Measurements from ENCODE around the gene ZSWIM3.

Gene ZSWIM3

DNA sequence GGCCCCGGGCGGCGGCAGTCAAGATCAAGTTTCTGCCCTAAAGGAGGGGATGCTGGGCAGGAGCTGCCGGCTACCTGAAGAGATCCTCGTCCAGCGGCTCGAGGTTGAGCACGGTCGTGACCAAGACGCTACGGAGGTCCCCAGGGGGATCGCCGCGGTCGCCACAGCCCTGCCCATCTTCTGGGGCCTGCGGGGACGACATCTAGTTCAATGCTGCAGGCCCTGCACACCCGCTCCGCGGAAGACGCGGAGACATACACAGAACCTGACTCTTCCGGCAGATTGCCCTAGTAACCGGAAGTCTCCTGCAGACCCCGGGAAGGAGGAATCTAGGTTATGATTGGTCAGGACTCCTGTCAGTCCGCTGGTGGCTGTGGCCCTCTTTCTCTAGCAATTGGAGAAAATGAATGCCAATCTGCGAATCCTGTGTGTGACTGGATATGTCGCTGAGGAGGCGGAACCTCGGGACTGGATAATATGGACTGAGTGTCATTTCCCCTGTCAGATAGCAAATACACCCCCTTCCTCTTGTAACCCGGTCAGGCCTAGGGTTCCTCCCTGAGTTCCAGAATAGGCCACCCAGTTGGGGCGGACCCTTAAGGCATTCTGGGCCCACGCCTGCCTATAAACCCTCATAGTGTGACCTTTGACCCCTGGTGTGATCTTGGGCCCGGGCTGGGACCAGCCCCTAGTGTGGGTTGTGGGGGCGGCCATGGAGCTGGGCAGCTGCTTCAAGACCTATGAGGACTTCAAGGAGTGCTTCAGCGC is at the start of gene ZSWIM3, which contains the start of gene ACOT8:
ZSWIM3 (plus strand) TSS at position 501 of the 768 bp plus-strand sequence; CDS start at position 713, 212 bp downstream.
ACOT8 (minus strand) TSS at position 279 of the 768 bp plus-strand sequence; CDS start at position 202, 77 bp downstream.
- peaks cover 4% of the 10 kb centered on the region for H3K36me3 Mint-ChIP-seq
- peaks cover 52% of the 10 kb centered on the region for H3K4me1 Mint-ChIP-seq
- H3K4me3 Mint-ChIP-seq: peak within 1 kb of the TSS; percentile 93
- no peaks in the 10 kb centered on the region for H3K27me3 Mint-ChIP-seq
- H3K9me3 Mint-ChIP-seq: no peaks in the 10 kb centered on the region
- peak within 1 kb of the TSS; percentile 93 for H3K27ac Mint-ChIP-seq

DNA sequence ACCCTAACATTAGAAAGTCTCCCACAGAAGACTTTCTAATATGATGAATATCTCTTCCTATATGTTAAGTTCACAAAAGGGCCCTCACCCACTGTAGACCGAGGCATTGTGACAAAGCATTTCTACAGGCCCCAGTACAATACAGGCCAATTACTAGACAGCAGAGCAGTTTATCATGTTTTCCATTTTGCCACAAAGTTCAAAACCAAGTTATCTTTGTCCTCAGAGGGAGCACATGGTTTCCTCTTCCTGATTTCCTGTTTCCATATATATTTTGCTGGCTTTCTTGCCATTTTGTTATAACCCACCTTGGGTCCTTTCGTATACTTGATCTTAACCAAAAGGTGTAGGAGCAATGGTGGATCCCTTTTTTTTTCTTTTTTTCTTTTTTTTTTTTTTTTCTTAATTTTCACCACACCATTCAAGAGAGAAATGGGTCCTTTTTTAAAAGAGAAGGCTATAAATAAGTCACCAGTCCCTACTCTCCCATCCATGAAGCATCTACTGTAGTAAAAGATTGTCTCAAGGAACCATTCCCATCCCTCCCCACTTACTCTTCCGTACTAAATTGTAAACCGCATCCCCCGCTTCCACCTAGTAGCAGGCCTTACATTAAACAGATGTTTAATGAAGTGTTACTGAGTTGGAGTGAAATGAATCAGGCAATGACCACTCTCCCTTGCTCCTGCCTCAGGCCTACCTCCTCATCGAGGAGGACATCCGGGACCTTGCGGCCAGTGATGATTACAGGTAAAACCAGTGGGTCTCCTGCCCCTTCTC is 47.0 kb upstream of the ZSWIM3 start:
- Mint-ChIP-seq H3K27ac (peak overlapping the region; percentile 71), H3K36me3 (peaks cover 13% of the 10 kb centered on the region), H3K4me1 (peaks cover 13% of the 10 kb centered on the region), H3K4me3 (no peak overlapping the region), H3K27me3 (no peaks in the 10 kb centered on the region), H3K9me3 (no peaks in the 10 kb centered on the region)

DNA sequence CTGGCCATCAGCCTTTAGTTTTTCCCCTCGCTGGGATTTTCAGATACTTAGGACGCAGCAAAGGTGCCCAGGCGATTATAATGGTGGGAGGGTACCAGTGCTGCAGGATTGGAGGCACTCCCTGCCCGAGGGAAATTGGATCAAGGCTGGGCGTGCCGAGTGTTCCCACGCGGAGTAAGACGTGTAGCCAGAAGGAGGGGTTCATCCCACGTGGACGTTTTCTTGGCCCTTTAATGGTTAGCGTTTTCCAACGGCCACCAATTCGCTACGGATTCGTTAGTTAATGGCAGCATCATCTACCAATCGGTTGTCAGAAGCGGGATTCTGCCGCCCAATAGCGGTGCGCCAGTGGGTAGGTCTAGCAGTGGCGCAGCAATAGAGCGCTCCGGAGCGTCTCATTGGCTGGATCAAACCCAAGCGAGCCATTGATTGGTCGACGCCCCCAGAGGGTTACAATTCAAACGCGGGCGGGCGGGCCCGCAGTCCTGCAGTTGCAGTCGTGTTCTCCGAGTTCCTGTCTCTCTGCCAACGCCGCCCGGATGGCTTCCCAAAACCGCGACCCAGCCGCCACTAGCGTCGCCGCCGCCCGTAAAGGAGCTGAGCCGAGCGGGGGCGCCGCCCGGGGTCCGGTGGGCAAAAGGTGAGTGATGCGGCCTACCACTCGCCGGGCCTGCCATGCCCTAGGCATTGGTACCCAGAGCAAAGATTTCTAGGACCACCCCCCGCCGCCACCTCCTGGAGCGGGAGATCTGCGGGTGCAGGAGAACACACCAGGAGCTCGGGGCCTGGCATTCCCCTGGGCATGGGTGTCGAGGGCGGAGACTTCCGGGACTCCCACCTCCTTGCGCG is 45.0 kb upstream of the ZSWIM3 start, which contains the start of gene UBE2C:
UBE2C (plus strand) TSS at position 488 of the 849 bp plus-strand sequence; CDS start at position 540, 52 bp downstream.
- H3K4me3 Mint-ChIP-seq: peak within 1 kb of the TSS; percentile 83
- H3K4me1 Mint-ChIP-seq: peaks cover 13% of the 10 kb centered on the region
- H3K27ac Mint-ChIP-seq: peak within 1 kb of the TSS; percentile 68
- no peaks in the 10 kb centered on the region for H3K9me3 Mint-ChIP-seq
- peaks cover 13% of the 10 kb centered on the region for H3K36me3 Mint-ChIP-seq
- H3K27me3 Mint-ChIP-seq: no peaks in the 10 kb centered on the region

DNA sequence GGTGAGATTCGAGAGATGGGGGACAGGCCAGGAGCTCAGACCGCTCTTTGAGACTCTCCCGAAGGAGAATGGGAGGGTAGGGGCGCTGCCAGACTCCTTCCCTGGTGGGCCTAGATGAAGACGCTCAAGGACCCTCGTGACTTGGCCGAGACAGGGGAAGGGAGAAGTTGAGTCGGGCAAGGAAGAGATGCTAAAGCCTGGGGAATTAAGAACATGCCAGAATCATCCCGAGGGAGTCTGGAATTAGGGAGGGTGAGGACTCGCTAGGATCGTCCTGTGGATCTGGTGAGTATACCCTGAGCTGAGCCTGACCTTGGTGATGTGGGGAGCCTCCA is 44.4 kb upstream of the ZSWIM3 start:
- Mint-ChIP-seq H3K36me3 (peaks cover 13% of the 10 kb centered on the region), H3K4me1 (peaks cover 13% of the 10 kb centered on the region), H3K4me3 (peak overlapping the region; percentile 83), H3K9me3 (no peaks in the 10 kb centered on the region), H3K27ac (peak overlapping the region; percentile 30), H3K27me3 (no peaks in the 10 kb centered on the region)

DNA sequence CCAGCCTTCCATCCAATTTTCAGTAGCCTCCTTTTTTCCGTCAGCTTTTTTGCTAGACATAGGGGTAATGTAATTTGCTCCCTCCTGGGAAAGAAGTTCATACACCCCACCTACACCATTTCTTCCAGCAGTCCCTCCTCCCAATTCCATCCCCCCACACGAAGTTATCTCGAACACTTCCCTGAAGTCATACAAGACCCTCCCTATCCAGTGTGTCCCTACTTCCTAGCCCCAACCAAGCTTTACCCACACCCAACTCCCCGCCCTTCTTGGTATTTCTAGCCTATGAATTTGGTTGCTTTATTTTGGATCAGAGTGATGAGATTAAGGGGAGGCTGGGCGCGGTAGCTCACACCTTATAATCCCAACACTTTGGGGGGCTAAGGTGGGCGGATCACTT is 43.9 kb upstream of the ZSWIM3 start:
- peak overlapping the region; percentile 83 for H3K4me3 Mint-ChIP-seq
- H3K27ac Mint-ChIP-seq: no peak overlapping the region
- no peaks in the 10 kb centered on the region for H3K27me3 Mint-ChIP-seq
- peaks cover 13% of the 10 kb centered on the region for H3K4me1 Mint-ChIP-seq
- H3K9me3 Mint-ChIP-seq: no peaks in the 10 kb centered on the region
- H3K36me3 Mint-ChIP-seq: peaks cover 13% of the 10 kb centered on the region

DNA sequence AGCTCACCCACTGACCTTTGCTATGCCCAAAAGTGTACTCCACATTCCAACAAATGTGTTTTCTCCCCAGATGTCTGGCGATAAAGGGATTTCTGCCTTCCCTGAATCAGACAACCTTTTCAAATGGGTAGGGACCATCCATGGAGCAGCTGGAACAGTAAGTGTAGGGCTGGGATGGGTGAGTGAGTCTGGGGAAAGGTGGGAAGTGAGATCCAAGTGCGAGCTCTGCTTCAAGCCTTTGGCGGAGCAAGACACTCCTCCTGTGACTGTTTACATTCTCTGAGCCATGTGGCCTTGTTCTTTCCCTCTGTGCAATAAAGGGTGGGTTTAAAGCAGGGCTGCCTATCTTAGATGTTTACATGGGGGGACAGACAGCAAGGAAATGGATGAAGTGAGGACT is 43.1 kb upstream of the ZSWIM3 start:
- H3K27me3 Mint-ChIP-seq: no peaks in the 10 kb centered on the region
- H3K9me3 Mint-ChIP-seq: no peaks in the 10 kb centered on the region
- H3K4me1 Mint-ChIP-seq: peaks cover 13% of the 10 kb centered on the region
- peaks cover 11% of the 10 kb centered on the region for H3K36me3 Mint-ChIP-seq
- H3K4me3 Mint-ChIP-seq: no peak overlapping the region
- H3K27ac Mint-ChIP-seq: no peak overlapping the region

DNA sequence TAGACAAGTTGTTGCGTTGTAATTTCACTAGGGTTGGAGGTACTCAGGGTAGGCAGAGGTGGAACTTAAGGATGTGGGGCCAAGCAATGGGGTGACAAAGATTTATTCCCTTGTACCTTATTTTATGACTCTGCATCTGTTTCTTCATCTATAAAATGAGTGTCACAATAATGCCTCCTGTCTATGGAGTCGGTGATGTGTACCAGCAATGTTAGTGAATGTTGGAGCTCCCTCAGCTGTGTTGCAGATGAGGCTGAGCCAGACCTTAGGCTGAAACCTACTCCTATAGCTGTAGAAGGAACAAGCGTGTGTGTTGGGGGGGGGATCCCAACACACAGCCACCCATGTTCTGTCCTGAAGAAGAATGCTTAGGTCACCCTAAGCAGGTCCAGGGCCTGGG is 40.5 kb upstream of the ZSWIM3 start:
- Mint-ChIP-seq H3K36me3 (no peaks in the 10 kb centered on the region), H3K27ac (no peak overlapping the region), H3K9me3 (no peaks in the 10 kb centered on the region), H3K4me1 (peaks cover 12% of the 10 kb centered on the region), H3K4me3 (no peak overlapping the region), H3K27me3 (peaks cover 2% of the 10 kb centered on the region)

DNA sequence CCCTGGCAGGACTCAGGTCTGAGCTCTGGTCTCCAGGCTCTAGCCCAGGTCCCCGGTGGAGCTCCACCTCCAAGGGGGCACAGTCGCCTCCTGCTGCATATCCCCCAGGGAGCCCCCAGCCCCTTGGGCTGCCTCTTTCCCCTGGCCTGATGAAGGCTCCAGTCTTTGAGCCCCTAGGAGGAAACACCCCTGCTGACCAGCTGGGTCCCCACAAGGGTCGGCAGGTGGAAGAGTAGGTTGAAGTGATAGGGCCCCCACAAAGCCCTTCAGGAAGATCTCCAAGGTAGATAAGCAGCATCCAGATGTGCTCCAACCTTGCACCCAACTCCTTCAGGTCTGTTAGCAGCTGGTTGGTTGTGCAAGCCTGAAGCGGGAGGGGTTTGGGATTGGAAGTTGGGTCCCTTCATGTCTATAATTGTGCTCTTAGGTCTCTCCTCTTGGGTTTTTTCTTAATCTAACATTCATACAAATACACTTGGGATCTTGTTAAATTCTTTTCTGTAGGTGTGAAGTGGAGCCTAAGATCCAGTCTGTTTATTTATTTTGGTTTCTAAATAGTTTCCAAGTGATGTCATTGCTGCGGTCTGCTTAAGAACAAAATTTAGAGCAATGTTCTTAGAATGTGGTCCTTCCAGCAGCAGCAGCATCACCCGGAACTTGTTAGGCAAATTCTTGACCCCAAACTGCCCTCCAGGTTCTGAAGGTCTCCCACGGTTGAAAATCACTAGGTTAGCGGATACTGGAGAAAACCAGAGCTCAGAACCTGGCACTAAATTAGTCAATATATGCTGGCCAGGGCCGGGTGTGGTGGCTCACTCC is 39.8 kb upstream of the ZSWIM3 start:
- Mint-ChIP-seq H3K4me1 (peaks cover 9% of the 10 kb centered on the region), H3K4me3 (no peak overlapping the region), H3K27me3 (peaks cover 5% of the 10 kb centered on the region), H3K9me3 (no peaks in the 10 kb centered on the region), H3K27ac (no peak overlapping the region), H3K36me3 (no peaks in the 10 kb centered on the region)

DNA sequence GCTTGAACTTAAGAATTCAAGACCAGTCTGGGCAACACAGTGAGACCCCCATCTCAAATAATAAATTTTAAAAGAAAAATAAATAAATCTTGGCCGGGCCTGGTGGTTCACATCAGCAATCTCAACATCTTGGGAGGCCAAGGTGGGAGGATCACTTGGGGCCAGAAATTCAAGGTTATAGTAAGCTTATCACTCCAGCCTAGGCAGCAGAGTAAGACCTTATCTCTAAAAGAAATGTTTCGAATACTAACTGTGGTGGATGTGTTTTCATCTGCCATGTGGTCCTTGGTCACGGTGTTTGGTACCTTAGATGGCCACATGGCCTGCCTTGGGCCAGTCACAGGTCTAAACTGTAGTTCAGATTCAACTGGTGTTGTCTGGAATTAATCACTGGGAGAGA is 39.2 kb upstream of the ZSWIM3 start:
- H3K9me3 Mint-ChIP-seq: no peaks in the 10 kb centered on the region
- H3K27ac Mint-ChIP-seq: no peak overlapping the region
- H3K27me3 Mint-ChIP-seq: peaks cover 7% of the 10 kb centered on the region
- H3K4me3 Mint-ChIP-seq: no peak overlapping the region
- H3K4me1 Mint-ChIP-seq: peaks cover 5% of the 10 kb centered on the region
- no peaks in the 10 kb centered on the region for H3K36me3 Mint-ChIP-seq

DNA sequence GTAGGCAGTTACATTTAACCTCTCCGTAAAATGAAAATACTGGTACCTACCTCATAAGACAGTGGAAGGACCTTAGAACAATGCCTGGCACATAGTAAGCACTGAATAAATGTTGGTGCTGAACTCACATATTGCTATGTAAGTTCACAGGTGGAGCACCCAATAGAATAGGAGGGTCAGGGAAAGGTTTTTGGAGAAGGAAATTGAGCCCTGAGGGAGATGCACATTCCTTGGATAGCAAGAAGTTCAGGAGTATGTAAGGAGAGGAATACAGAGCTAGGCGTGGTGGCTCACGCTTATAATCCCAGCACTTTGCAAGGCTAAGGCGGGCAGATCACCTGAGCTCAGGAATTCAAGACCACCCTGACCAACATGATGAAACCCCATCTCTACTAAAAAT is 37.9 kb upstream of the ZSWIM3 start:
- no peak overlapping the region for H3K4me3 Mint-ChIP-seq
- H3K4me1 Mint-ChIP-seq: peaks cover 14% of the 10 kb centered on the region
- no peaks in the 10 kb centered on the region for H3K9me3 Mint-ChIP-seq
- H3K27me3 Mint-ChIP-seq: peaks cover 15% of the 10 kb centered on the region
- no peaks in the 10 kb centered on the region for H3K36me3 Mint-ChIP-seq
- H3K27ac Mint-ChIP-seq: no peak overlapping the region

DNA sequence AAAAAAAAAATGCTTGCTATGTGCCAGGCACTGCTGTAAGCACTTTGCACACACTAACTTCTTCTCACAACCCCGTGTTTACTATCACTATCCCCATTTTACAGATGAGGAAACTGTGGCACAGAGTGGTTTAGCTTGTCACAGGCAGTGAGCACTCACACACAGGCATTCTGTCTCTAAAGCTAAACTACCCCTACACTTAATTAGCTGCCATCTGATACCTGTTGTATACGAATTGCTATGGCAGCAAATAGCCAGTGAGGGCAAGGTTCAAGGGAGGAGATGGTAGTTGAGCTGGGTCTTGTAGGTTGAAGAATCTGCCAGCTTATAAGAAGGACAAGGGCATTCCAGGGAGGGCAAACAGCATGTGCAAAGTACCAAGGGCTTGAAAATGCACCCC is 35.5 kb upstream of the ZSWIM3 start:
- Mint-ChIP-seq H3K36me3 (no peaks in the 10 kb centered on the region), H3K4me1 (peaks cover 18% of the 10 kb centered on the region), H3K27ac (no peak overlapping the region), H3K9me3 (no peaks in the 10 kb centered on the region), H3K4me3 (no peak overlapping the region), H3K27me3 (peaks cover 18% of the 10 kb centered on the region)

DNA sequence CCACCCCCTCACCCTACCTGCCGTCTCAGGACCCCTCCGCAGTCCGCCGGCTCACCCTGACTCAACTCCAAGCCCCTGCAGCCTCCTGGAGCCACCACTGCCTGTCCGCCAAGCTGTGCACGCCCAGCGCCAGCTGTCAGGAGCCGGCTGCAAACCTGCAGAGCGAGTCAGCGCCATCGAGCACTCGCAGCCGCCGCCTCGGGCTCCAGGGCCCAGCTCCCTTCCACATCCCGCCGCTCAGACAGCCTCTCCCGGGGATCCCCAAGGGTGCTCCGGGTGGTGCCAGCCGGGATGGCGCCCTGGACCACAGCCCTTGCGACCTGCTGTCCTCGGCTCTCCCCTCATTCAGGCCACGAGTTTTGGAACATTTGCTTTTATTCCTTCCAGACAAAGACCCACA is 34.6 kb upstream of the ZSWIM3 start:
- no peaks in the 10 kb centered on the region for H3K36me3 Mint-ChIP-seq
- H3K4me3 Mint-ChIP-seq: no peak overlapping the region
- no peaks in the 10 kb centered on the region for H3K9me3 Mint-ChIP-seq
- H3K27ac Mint-ChIP-seq: no peak overlapping the region
- peaks cover 18% of the 10 kb centered on the region for H3K4me1 Mint-ChIP-seq
- peaks cover 18% of the 10 kb centered on the region for H3K27me3 Mint-ChIP-seq

DNA sequence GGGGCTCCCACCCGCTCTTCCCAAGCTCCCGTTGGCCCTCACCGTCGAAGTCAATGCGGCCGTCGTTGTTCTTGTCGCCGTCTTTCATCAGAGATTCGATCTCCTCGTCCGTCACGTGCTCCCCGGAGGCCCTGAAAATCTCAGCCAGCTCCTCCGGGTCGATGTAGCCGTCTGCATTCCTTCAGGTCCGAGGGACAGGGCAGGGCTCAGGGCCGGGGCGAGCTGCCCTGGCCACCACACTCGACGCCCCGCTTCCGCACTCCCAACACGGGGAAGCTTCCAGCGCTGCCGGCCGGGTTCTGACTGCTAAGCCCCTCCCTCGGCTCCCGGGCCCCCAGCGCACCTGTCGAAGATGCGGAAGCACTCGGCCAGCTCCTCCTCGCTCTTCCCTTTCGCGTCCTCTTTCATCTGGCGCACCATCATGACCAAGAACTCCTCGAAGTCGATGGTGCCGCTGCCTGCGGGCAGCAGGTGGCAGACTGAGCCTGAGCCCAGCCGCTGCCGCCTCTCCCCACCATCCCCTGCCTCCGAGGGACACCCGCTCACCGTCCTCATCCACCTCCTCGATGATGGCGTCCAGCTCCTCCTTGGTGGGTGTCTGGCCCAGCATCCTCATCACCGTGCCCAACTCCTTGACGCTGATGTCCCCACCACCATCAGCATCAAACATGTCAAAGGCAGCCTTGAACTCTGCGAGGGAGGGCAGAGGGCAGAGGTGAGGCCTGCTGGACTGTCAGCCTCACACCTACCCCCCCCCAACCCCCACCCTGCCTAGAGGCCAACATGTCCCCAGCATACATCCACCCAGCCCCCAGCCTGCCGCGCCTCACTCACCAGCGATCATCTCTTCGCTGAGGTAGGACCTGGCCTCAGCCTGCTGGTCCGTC is 33.2 kb upstream of the ZSWIM3 start:
- Mint-ChIP-seq H3K27ac (peak overlapping the region; percentile 38), H3K4me1 (peaks cover 18% of the 10 kb centered on the region)

More for the DNA sequence above, 33.2 kb upstream of the ZSWIM3 start:
- Mint-ChIP-seq H3K27me3 (peaks cover 18% of the 10 kb centered on the region), H3K36me3 (no peaks in the 10 kb centered on the region), H3K9me3 (no peaks in the 10 kb centered on the region), H3K4me3 (peak overlapping the region; percentile 78)
